SU-DHL-6 (cell line): ENCODE data around the gene RBFOX2.
A peak's percentile ranks its signal among the peaks of the same experiment; 100 is the strongest.

Source experiments
- H2AFZ ChIP-seq: fragments of 200-600 bp; sonication (generic); 2 replicates; pipeline ENCODE4 v1.6.1; 2014; ENCODE audit warnings: low read depth, mild to moderate bottlenecking, moderate library complexity, mixed read lengths, antibody characterized with exemption, low read length; ENCODE audit not compliant: severe bottlenecking
- H3F3A ChIP-seq: fragments of 200-600 bp; shearing (Covaris generic); 2 replicates; pipeline ENCODE4 v1.6.0; 2016; ENCODE audit warnings: antibody characterized with exemption, mild to moderate bottlenecking; ENCODE audit not compliant: insufficient read depth
- H3K27ac ChIP-seq: fragments of 200-600 bp; sonication (generic); 2 replicates; pipeline ENCODE4 v1.5.1; 2016; ENCODE audit warnings: low read depth, mild to moderate bottlenecking, low read length, moderate library complexity, mixed read lengths
- H3K27me3 ChIP-seq: fragments of 200-600 bp; sonication (generic), shearing (Covaris generic); 2 replicates; pipeline ENCODE4 v1.6.0; 2014; ENCODE audit warnings: mild to moderate bottlenecking, low read length
- H3K36me3 ChIP-seq: fragments of 200-600 bp; sonication (generic); 2 replicates; pipeline ENCODE4 v1.6.1; 2014; ENCODE audit warnings: mild to moderate bottlenecking, low read length, mixed read lengths
- H3K4me2 ChIP-seq: fragments of 300-600, 200-600 bp; shearing (Covaris generic), sonication (generic); 2 replicates; pipeline ENCODE4 v1.6.0; 2014; ENCODE audit warnings: low read length, low read depth, mild to moderate bottlenecking; ENCODE audit not compliant: poor library complexity, severe bottlenecking
- H3K4me3 ChIP-seq: fragments of 200-600 bp; sonication (generic); 2 replicates; pipeline ENCODE4 v1.5.1; 2014; ENCODE audit warnings: antibody characterized with exemption, low read length, mild to moderate bottlenecking, mixed read lengths; ENCODE audit not compliant: insufficient read depth, poor library complexity, severe bottlenecking
- H3K79me2 ChIP-seq: fragments of 200-600 bp; sonication (generic); 2 replicates; pipeline ENCODE4 v1.6.1; 2014; ENCODE audit warnings: mild to moderate bottlenecking, low read length, moderate library complexity; ENCODE audit not compliant: insufficient read depth
- H3K9ac ChIP-seq: fragments of 200-600 bp; sonication (generic); 2 replicates; pipeline ENCODE4 v1.7.0; 2014; ENCODE audit warnings: mild to moderate bottlenecking, low read length
- H3K9me2 ChIP-seq: fragments of 200-600 bp; sonication (generic); replicated peaks from 2 replicates; pipeline ENCODE4 v1.6.1; 2014; ENCODE audit warnings: low read length; ENCODE audit not compliant: insufficient read depth
- H3K9me3 ChIP-seq: fragments of 200-600 bp; sonication (generic); 2 replicates; pipeline ENCODE4 v1.6.1; 2014; ENCODE audit warnings: low read length, mixed read lengths; ENCODE audit not compliant: insufficient read depth
- H4K20me1 ChIP-seq: fragments of 200-600 bp; sonication (generic); 2 replicates; pipeline ENCODE4 v1.6.1; 2014; ENCODE audit warnings: low read depth, mild to moderate bottlenecking, antibody characterized with exemption, low read length, moderate library complexity, mixed read lengths
- EZH2phosphoT487 ChIP-seq: fragments of 200-600 bp; sonication (generic), shearing (Covaris generic); conservative IDR thresholded peaks from 2 replicates; pipeline ENCODE4 v1.6.1; 2018; ENCODE audit warnings: mild to moderate bottlenecking, antibody characterized with exemption, low read length, moderate library complexity, mixed read lengths
- TF ChIP-seq, protein P1 (sequence below): fragments of 200-600 bp; sonication (generic); IDR thresholded peaks from one replicate; pipeline ENCODE4 v1.5.1; 2017; ENCODE audit warnings: antibody characterized with exemption, mild to moderate bottlenecking, low read length, moderate library complexity; ENCODE audit not compliant: insufficient read depth, poor library complexity, severe bottlenecking

RBFOX2 gene

DNA sequence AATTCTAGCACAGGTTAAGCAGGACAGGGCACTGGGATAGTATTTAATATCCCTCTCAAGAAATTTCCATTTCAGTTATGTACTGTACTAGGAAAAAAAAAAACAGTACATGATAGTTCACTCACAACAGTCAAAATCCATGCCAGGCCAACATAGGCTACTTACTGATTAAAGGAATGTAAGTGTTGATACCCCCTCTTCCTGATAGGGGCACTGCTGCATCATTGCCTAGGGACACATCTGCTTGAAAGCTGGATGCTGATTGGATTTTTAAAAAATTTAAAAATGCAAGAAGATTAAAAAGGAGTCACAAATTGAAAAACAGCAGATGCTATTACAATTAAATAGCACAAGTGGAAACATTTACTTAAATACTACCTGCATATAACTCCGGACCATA is 267.6 kb downstream of the RBFOX2 start:
- no peaks in the 10 kb centered on the region for H3K36me3 ChIP-seq
- no peak overlapping the region for H2AFZ ChIP-seq
- H3K9me2 ChIP-seq: no peaks in the 10 kb centered on the region
- no peaks in the 10 kb centered on the region for H3K79me2 ChIP-seq
- H3K4me2 ChIP-seq: no peak overlapping the region
- TF ChIP-seq, protein P1, sequence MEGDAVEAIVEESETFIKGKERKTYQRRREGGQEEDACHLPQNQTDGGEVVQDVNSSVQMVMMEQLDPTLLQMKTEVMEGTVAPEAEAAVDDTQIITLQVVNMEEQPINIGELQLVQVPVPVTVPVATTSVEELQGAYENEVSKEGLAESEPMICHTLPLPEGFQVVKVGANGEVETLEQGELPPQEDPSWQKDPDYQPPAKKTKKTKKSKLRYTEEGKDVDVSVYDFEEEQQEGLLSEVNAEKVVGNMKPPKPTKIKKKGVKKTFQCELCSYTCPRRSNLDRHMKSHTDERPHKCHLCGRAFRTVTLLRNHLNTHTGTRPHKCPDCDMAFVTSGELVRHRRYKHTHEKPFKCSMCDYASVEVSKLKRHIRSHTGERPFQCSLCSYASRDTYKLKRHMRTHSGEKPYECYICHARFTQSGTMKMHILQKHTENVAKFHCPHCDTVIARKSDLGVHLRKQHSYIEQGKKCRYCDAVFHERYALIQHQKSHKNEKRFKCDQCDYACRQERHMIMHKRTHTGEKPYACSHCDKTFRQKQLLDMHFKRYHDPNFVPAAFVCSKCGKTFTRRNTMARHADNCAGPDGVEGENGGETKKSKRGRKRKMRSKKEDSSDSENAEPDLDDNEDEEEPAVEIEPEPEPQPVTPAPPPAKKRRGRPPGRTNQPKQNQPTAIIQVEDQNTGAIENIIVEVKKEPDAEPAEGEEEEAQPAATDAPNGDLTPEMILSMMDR: peak; percentile 16
- no peak for TF ChIP-seq EZH2phosphoT487
- H3K9me3 ChIP-seq: no peaks in the 10 kb centered on the region
- no peaks in the 10 kb centered on the region for H4K20me1 ChIP-seq
- H3K27me3 ChIP-seq: no peaks in the 10 kb centered on the region
- no peak overlapping the region for H3K9ac ChIP-seq
- no peak overlapping the region for H3K27ac ChIP-seq
- no peak overlapping the region for H3K4me3 ChIP-seq
- H3F3A ChIP-seq: 0 out of 2 replicates have a peak, but pooled peaks cover 4% of the 10 kb centered on the region

GRCh38 chr22:35758394-35758793 is 270.2 kb downstream of the RBFOX2 start:
- Histone ChIP-seq H3K27me3 (no peaks in the 10 kb centered on the region), H3K36me3 (no peaks in the 10 kb centered on the region), H3K79me2 (no peaks in the 10 kb centered on the region), H3F3A (peaks cover 14% of the 10 kb centered on the region), H4K20me1 (no peaks in the 10 kb centered on the region), H3K9me2 (no peaks in the 10 kb centered on the region), H3K4me3 (no peak overlapping the region), H3K9ac (no peak overlapping the region), H3K27ac (no peak overlapping the region), H3K4me2 (no peak overlapping the region), H3K9me3 (no peaks in the 10 kb centered on the region), H2AFZ (no peak overlapping the region)
- no peak for TF ChIP-seq EZH2phosphoT487
- TF ChIP-seq, protein P1: no peak

DNA sequence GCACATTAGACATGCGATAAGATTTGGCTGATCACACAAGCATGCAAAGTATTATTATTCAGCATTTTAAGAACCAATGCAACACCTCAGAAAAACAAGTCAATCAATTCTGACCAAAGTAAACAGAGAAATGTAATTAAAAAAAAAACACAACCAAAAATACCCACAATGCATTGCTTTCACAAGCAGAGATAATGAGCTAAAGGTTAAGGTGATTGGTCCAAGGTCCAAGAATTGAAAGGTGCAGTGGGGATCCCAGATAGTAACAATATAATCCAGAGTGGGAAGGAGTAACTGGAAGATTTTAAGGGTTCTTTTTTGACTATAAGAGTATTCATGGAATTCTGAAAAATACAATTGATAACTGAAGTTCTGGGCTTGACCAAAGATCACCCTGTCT is 271.9 kb downstream of the RBFOX2 start:
- no peak overlapping the region for H2AFZ ChIP-seq

More for the DNA sequence above, 271.9 kb downstream of the RBFOX2 start:
- H4K20me1 ChIP-seq: no peaks in the 10 kb centered on the region
- no peak overlapping the region for H3K4me2 ChIP-seq
- H3K36me3 ChIP-seq: no peaks in the 10 kb centered on the region
- H3K9ac ChIP-seq: no peak overlapping the region
- no peaks in the 10 kb centered on the region for H3K9me2 ChIP-seq
- H3K27me3 ChIP-seq: no peaks in the 10 kb centered on the region
- H3F3A ChIP-seq: peaks cover 31% of the 10 kb centered on the region
- no peaks in the 10 kb centered on the region for H3K79me2 ChIP-seq
- no peak overlapping the region for H3K27ac ChIP-seq
- TF ChIP-seq, protein P1: no peak
- no peak for TF ChIP-seq EZH2phosphoT487
- H3K4me3 ChIP-seq: no peak overlapping the region
- H3K9me3 ChIP-seq: no peaks in the 10 kb centered on the region
